ENCODE measurements around the gene PCNX3. TPM values are rescaled to one million over a fixed set of nuclear protein-coding genes. Genes with fewer than 3 reads are reported as not detected.

Gene PCNX3
- total RNA-seq, 1 donor: 27.9 TPM

DNA sequence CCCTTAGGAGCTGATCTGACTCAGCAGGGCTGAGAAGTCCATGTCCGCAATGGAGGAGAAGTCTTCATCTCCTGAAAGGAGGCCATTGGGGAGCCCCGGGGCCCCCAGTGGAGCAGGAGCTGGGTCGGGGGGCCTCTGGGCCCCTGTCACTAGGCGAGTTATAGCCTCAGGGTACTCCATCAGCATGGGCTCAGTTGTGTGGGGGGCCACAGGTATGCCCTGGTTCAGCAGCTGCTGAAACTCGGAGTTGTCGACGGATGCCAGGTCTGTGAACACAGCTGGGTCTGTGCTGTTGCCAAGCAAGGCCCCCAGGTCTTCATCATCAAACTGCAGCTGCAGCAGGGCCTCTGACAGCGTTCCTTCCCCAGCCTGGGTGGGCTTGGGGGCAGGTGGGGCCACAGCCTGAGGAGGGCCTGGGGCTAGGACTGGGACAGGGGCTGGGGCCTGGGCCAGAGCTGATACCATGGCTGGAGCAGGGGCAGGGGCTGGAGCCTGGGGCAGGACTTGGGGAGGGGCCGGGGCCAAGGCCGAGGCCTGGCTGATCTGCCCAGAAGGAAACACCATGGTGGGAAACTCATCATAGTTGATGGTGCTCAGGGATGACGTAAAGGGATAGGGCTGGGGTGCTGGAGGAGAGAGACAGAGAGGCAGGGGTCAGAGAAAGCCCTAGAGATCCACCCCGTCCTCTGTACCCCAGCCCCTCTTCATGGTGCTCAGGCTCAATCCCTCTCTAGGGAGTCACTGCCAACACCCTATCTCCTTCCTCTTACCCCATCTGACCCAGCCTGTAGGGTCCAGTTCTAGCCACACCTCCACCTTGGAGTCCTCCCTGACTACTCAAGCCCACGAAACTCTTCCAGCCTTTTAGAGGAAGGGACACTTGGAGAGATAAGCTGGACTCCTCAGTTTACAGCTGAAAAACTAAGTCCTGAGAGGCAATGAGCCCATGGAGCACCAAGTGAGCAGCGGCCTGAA lies 39.1 kb downstream of the PCNX3 start:
- no peak overlapping the region for H2AFZ ChIP-seq (ENCODE audit: low read length)
- TF ChIP-seq, protein P1, sequence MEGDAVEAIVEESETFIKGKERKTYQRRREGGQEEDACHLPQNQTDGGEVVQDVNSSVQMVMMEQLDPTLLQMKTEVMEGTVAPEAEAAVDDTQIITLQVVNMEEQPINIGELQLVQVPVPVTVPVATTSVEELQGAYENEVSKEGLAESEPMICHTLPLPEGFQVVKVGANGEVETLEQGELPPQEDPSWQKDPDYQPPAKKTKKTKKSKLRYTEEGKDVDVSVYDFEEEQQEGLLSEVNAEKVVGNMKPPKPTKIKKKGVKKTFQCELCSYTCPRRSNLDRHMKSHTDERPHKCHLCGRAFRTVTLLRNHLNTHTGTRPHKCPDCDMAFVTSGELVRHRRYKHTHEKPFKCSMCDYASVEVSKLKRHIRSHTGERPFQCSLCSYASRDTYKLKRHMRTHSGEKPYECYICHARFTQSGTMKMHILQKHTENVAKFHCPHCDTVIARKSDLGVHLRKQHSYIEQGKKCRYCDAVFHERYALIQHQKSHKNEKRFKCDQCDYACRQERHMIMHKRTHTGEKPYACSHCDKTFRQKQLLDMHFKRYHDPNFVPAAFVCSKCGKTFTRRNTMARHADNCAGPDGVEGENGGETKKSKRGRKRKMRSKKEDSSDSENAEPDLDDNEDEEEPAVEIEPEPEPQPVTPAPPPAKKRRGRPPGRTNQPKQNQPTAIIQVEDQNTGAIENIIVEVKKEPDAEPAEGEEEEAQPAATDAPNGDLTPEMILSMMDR (IDR thresholded peaks at IDR 0.05; ENCODE audit: extremely low read depth, low read depth, low read length): no peak
- H3K36me3 ChIP-seq (ENCODE audit: insufficient read depth, low read length): peaks cover 65% of the 10 kb centered on the region
- H3K79me2 ChIP-seq (ENCODE audit: insufficient read depth, low read length): peaks cover 23% of the 10 kb centered on the region
- H3K9me3 ChIP-seq (ENCODE audit: low read depth, low read length): no peaks in the 10 kb centered on the region
- no peak overlapping the region for H3K4me3 ChIP-seq (ENCODE audit: insufficient read depth, low read length)
- no peaks in the 10 kb centered on the region for H3K27me3 ChIP-seq (ENCODE audit: insufficient read depth, low read length)
- peaks cover 14% of the 10 kb centered on the region for H4K20me1 ChIP-seq (ENCODE audit: insufficient read depth, low read length)
- peaks cover 19% of the 10 kb centered on the region for H3K4me1 ChIP-seq (ENCODE audit: insufficient read depth, low read length)
- peak; percentile 66 for DNase-seq (ENCODE audit: insufficient read length, low spot score, missing footprints)
- H3K4me2 ChIP-seq (ENCODE audit: insufficient read depth, low read length): no peak overlapping the region
- H3K27ac ChIP-seq (ENCODE audit: low read depth, low read length): no peak overlapping the region

DNA sequence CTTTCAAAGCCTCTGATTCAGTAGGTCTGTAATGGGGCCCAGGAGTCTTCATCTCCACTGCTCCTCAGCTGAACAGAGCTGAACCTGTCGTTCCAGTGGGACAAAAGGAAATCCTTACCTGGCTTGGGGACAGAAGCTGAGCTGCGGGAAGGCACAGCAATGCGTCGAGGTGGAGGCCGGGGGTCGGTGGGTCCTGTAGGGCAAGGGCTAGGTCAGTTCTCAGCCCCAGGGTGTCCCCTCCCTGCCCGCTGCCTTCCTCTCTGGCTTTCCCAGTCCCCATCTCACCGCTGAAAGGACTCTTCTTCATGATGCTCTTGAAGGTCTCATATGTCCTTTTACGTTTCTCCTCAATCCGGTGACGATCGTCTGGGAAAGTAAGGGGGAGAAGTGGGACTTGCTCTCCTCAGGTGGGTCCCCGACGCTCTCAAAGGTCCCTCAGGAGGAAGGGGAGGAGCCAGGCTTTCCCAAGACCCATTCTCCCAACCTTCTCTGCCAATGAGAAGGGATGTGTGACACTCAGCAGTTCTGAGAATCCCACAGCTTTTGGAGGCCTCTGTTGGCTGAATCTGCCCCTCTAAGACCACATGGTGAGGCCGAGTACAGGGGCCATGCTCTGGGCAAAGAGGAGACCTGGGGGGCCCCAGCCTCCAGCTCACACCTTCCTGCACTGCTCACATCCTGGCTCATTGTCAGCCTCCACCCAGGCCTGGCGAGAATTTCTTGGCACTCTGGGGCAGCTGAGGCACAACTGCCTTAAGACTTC lies 40.2 kb downstream of the PCNX3 start:
- H3K36me3 ChIP-seq (ENCODE audit: insufficient read depth, low read length): peaks cover 69% of the 10 kb centered on the region
- H3K27ac ChIP-seq (ENCODE audit: low read depth, low read length): no peak overlapping the region
- H4K20me1 ChIP-seq (ENCODE audit: insufficient read depth, low read length): peaks cover 20% of the 10 kb centered on the region
- H3K4me1 ChIP-seq (ENCODE audit: insufficient read depth, low read length): peaks cover 19% of the 10 kb centered on the region
- TF ChIP-seq, protein P1 (IDR thresholded peaks at IDR 0.05; ENCODE audit: extremely low read depth, low read depth, low read length): no peak
- H3K79me2 ChIP-seq (ENCODE audit: insufficient read depth, low read length): peaks cover 32% of the 10 kb centered on the region
- DNase-seq (ENCODE audit: insufficient read length, low spot score, missing footprints): no peak
- no peak overlapping the region for H3K4me3 ChIP-seq (ENCODE audit: insufficient read depth, low read length)
- H3K9me3 ChIP-seq (ENCODE audit: low read depth, low read length): no peaks in the 10 kb centered on the region
- no peaks in the 10 kb centered on the region for H3K27me3 ChIP-seq (ENCODE audit: insufficient read depth, low read length)
- no peak overlapping the region for H2AFZ ChIP-seq (ENCODE audit: low read length)
- H3K4me2 ChIP-seq (ENCODE audit: insufficient read depth, low read length): no peak overlapping the region

DNA sequence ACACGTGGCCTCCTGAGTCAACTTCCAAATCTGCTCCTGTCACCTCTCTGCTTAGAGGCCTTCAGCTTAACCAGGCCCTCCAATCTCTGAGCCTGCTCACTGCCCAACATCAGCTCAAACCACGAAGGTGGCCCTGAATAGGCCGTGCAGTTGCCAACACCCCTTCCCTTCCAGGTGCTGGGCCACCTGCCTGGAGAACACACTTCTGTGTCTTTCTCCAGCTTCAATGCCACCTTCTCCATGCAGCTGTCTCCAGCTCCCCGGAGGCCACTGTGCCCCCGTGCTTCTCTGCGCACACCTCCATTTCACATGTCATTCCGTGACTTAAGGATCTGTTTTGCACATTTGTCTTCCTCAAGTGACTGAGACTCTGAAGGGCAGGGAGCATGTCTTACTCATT lies 41.9 kb downstream of the PCNX3 start:
- H3K36me3 ChIP-seq (ENCODE audit: insufficient read depth, low read length): peaks cover 73% of the 10 kb centered on the region
- no peak overlapping the region for H3K27ac ChIP-seq (ENCODE audit: low read depth, low read length)
- peaks cover 20% of the 10 kb centered on the region for H3K4me1 ChIP-seq (ENCODE audit: insufficient read depth, low read length)
- H2AFZ ChIP-seq (ENCODE audit: low read length): no peak overlapping the region
- TF ChIP-seq, protein P1 (IDR thresholded peaks at IDR 0.05; ENCODE audit: extremely low read depth, low read depth, low read length): no peak
- peaks cover 32% of the 10 kb centered on the region for H4K20me1 ChIP-seq (ENCODE audit: insufficient read depth, low read length)
- peaks cover 47% of the 10 kb centered on the region for H3K79me2 ChIP-seq (ENCODE audit: insufficient read depth, low read length)
- no peaks in the 10 kb centered on the region for H3K27me3 ChIP-seq (ENCODE audit: insufficient read depth, low read length)
- no peaks in the 10 kb centered on the region for H3K9me3 ChIP-seq (ENCODE audit: low read depth, low read length)
- no peak overlapping the region for H3K4me3 ChIP-seq (ENCODE audit: insufficient read depth, low read length)
- no peak for DNase-seq (ENCODE audit: insufficient read length, low spot score, missing footprints)
- no peak overlapping the region for H3K4me2 ChIP-seq (ENCODE audit: insufficient read depth, low read length)
